ENCODE results near the gene HEBP2.
"Not testable (repeated sequence)": the region's sequence is repeated elsewhere in the genome, so short reads cannot be mapped to it uniquely, and the experiment has no call there.

HEBP2 gene

GRCh38 chr6:138424004-138424904 is 20.2 kb downstream of the HEBP2 start:
- DNase-seq = no peak

DNA sequence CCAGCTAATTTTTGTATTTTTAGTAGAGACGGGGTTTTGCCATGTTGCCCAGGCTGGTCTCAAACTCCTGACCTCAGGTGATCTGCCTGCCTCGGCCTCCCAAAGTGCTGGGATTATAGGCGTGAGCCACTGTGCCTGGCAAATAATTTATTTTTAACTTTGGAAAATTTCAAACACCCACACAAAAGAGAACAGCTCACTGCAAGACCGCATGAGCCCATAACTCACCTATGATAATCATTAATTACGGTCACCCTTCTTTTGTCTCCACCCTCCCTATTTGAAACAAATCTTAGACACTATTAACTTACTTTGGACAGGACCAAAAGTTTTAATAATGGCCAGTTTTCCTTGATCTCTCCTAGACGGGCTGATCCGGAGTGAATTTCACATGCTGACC is 21.2 kb downstream of the HEBP2 start:
- not testable (repeated sequence) for DNase-seq

DNA sequence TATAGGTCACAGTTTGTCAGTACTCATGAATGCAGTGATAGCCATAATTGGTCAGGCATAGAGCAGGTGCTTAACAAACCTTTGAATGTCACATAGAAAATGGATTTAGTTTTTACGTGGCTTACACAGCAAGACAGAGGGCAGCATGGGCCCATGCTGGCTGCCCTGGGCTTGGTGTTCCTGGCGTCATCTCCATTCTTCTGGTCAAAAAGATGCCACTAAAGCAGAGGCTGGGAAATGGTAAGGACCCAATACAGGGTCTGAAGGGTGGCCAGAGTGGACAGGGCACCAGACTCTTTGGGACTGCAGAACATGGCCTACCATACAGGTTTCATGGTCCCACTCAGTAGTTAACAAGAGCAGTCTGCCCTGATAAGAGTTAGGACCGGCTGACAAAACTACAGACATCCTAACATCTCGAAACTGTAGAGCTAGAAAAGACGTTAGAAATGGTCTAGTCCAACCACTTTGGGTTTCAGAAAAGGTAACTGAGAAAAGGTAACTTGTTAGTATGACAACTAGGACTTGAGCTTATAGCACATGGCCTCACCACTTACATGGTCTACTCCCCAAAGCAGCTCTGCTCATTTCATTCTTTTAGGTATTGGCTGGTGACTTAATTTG is 22.6 kb downstream of the HEBP2 start:
- DNase-seq = no peak

GRCh38 chr6:138427701-138428100 is 23.7 kb downstream of the HEBP2 start:
- no peak for DNase-seq

DNA sequence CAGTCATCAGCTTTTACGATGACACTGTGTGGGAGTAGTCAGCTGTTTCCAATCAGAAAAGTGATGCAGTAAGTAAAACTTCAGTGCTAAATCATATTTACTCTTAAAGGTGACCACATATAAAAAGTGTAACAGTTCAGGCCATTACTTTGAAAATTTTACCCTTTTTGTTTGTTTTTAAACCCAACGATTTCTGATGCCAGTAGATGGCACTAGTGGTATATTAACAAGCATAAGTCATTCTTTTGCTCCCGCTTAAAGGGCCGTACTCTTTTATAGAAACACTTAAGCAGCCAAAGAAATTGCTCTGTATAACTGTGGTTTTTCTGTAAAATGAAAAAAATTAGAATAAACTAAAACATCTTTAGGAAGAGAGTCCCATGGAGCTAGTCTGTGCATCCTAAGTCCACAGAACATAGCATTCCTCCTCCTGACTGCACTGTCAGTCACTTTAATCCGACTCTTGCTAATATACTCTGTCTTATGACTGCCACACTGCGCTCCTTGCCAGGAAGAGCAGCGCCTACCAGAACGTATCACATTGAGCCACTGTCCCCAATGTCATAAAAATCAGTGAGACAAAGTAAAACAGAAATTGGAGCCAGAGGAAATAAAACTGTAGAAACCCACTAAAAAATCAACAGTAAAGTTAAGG is 25.0 kb downstream of the HEBP2 start:
- DNase-seq = no peak

DNA sequence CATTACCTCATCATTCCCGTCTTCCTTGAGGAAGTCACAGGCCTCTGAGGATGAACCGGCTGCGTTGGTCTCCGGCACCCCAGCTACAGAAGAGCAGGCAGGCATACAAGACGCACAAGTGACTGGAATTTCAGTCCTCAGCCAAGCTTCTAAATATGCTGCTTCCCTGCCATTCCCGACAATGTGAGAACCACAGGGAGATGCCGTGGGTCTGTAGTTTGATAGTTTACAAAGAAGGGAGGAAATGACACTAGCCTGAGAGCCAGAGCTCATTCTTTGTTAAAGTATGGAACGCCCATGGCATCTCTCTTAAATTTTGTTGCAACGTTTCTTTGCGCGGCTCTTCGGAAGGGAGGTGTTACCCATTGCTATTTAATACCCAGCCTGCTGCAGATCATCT is 25.7 kb downstream of the HEBP2 start:
- no peak for DNase-seq

DNA sequence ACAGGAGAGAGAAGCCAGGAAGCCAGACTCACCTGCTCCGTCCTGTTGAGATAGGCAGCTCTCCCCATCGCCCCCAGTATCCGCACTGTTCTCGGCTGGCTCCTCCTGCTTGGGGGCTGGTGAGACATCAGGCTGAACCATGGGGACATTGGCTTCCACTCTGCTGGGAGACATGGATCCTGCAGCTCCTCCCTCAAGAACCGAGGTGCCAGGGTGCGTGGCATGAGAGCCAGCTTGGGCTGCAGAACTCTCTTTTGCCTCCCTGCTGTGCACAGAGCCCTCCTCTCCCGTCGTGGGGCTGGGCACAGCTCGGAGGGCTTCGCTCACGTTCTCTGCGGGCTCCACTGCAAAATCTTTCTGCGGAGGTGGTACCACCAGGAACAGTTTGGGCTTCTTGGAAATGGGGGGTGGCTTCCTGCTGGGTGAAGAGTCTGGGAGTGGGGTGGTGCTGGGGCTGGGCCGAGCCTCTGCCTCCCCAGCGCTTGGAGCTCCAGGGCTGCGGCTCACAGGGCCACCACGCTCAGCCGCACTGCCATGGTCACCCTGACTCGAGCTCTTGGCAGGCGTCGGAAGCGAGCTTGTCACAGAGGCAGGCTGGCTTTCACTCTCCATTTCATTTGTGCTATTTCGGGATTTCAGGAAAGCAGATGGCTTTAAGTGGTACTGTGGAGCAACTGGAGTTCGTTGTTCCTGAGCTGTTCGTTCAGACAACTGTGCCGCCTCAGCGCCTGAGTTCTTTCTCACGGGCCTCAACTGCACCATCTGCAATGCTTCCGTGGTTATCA is 26.5 kb downstream of the HEBP2 start:
- DNase-seq = no peak

DNA sequence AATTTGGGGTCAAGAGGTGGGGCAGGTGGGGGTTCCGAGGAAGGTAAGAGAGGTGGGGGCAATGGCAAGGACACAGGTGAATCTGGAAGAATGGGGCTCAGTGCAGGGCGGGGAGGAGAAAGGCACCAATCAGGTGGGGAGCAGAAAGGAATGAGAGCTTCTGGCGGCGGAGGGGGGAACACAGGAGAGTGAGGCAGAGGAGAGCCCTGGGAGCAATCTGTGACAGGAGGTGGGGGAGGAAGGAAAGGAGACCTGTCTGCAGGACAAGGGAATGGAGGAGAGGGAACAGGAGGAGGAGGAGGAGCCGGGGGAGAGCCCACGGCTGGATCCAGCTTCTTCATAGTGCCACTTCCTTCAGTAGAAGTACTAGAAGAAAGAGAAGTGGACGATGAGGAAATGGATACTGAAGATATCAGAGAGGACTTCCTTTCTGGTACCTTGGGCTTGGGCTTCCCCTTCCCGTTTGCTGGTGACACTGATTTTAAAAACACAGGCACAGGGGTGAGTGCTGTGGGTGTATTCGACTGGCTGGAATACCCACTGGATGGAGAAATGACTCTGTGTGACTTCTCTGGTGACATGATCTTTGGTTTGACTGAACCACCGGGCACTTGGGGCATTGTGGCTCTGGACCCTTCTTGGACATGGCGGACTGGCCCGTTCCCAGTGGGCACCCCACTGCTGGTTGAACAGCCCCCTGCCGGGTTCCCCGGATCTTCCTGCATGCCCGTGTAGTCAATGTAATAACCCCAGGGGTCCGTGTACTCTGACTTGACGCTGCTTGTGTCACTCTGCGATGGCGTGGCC is 27.4 kb downstream of the HEBP2 start:
- DNase-seq = no peak

GRCh38 chr6:138432063-138432356 is 28.0 kb downstream of the HEBP2 start:
- no peak for DNase-seq

GRCh38 chr6:138434096-138434495 is 30.1 kb downstream of the HEBP2 start:
- no peak for DNase-seq

GRCh38 chr6:138434925-138435324 is 30.9 kb downstream of the HEBP2 start:
- DNase-seq = no peak

GRCh38 chr6:138439546-138439945 is 35.5 kb downstream of the HEBP2 start:
- DNase-seq = no peak

DNA sequence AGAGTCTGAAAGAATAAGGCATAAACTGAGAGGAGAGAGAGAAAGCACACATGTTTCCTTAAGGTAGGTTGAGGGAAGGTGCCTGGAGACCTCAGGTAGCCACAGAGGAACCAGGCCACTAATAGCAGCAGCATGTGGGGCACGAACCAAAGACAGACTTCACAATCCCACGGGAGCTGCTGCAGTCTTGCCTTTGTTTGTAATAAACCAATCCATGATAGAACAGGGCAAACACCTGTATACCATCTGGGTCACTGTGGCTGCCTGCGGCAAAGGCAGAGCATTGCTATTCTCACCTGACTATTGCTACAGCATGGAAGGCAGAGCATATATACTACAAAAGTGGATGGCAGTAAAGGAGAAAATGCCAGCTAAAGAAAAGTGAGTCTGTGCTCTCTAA is 36.3 kb downstream of the HEBP2 start:
- no peak for DNase-seq

GRCh38 chr6:138440758-138441357 is 36.8 kb downstream of the HEBP2 start:
- DNase-seq = no peak

DNA sequence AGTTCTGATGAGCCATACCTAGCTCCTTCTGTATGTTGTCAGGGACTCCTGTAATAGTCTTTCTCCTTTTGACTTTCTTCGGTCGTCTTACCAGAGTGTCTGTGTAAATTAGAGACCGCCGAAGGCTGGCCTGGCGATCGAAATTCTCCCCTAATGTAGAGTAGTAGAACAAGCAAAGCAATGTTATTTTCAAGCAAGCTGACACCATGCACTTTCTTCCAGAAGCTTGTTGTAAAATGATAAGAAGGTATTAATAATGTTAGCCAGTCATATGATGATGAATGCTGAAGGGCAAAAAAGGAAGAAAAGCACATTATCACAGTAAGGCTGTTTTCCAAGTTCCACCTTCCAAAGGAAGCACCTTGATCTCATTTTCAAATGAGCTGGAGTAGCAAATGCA is 37.9 kb downstream of the HEBP2 start:
- no peak for DNase-seq

- no peak for DNase-seq
Measured at GRCh38 chr6:138442663-138443062, 38.6 kb downstream of the HEBP2 start.

DNA sequence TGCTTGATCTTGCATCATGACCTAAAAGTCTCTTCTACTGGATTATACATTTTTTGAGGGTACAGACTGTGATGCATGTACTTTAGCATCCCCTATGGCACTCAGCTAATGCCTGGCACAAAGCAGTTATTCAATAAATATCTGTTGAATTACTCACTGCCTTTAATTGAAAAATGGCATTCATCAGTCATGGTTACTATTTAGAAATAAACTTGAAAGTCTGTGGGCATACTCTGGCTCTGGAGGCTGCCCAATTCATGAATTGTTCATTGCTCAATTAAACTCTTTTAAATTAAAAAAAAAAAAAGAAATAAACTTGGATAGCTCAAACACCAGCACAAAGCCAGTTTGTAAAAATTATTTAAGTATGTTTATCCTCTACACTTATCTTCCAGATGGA is 40.0 kb downstream of the HEBP2 start:
- no peak for DNase-seq

DNA sequence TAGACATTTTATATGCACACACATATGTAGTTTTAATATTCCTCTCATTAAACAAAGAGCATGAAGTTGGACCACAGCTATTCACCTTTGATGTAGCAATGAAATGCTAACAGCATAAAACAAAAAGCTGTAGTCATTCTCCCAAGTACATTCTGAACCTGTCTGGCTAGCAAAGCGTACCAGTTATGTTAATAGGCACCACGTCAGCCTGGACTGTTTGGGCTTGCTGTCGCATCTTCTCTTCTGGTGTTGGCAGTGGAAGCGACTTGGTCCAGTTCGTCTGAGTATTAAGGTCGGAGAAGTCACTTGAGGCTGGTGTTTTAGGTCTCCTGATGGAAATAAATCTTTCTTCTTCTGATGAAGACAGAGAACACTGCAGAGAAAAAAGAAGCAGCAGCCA is 42.8 kb downstream of the HEBP2 start:
- no peak for DNase-seq

GRCh38 chr6:138450445-138450844 is 46.4 kb downstream of the HEBP2 start:
- DNase-seq = no peak

- DNase-seq = no peak
Measured at GRCh38 chr6:138451043-138451442, 47.0 kb downstream of the HEBP2 start.

GRCh38 chr6:138454981-138455706 is 51.1 kb downstream of the HEBP2 start:
- peak; percentile 52 to 53 for DNase-seq

All from stimulated activated CD4-positive, alpha-beta T cell treated with anti-CD3 and anti-CD28 coated beads, Interleukin-2, amount 100 ng/mL, for 24 hours (primary cell).